Measurements from ENCODE around the gene MAP3K20. TPM values are rescaled to one million over a fixed set of nuclear protein-coding genes. Genes with fewer than 3 reads are reported as not detected.

Gene MAP3K20
- total and polyA plus RNA-seq, 2 of the 8 experiments (the other 6 are each of a cell fraction or from before 2014, with no cell fraction given): 3.1 to 11.1 TPM

GRCh38 chr2:173037245-173038120, 38.2 kb upstream of the MAP3K20 start:
- ChIA-PET POLR2A (ENCODE audit: partially characterized antibody) (no interaction called here), CTCF (ENCODE audit: partially characterized antibody) (interaction anchor here (0.5 to 2.1 kb wide), 5 partner anchors 10 to 713 kb away, joined by 3 to 11 read pairs (median 5); no protein-coding TSS in a partner anchor)
- no peak overlapping the region for H3K4me3 ChIP-seq (ENCODE audit: extremely low read depth in 1 of 4, insufficient read depth in 2 of 4, low read depth in 3 of 4, low read length in 4 of 4)
- H3K27ac ChIP-seq (ENCODE audit: low read depth, low read length): no peak overlapping the region
- no peaks in the 10 kb centered on the region for H3K23me2 ChIP-seq (ENCODE audit: low read depth, low read length)
- H4K5ac ChIP-seq (ENCODE audit: insufficient read length, low read depth, low read length): no peak overlapping the region
- H3K4ac ChIP-seq (replicated peaks; ENCODE audit: insufficient read length, low read depth, low read length): no peak overlapping the region
- no peak overlapping the region for H2BK12ac ChIP-seq (ENCODE audit: low read depth, low read length)
- H2BK20ac ChIP-seq (ENCODE audit: low read length): no peak overlapping the region
- H3K79me2 ChIP-seq (ENCODE audit: control insufficient read depth in 1 of 2, insufficient read depth in 2 of 2, low read length in 2 of 2): no peaks in the 10 kb centered on the region
- H2BK15ac ChIP-seq (ENCODE audit: low read length): no peak overlapping the region
- H4K8ac ChIP-seq (ENCODE audit: extremely low read depth, insufficient read depth, low read length): no peak overlapping the region
- H3K14ac ChIP-seq (ENCODE audit: insufficient read length): no peak overlapping the region
- H3K36me3 ChIP-seq (ENCODE audit: control insufficient read depth in 2 of 4, insufficient read depth in 4 of 4, low read length in 3 of 4): no peaks in the 10 kb centered on the region
- H2BK120ac ChIP-seq (replicated peaks; ENCODE audit: low read depth, low read length): no peak overlapping the region
- H4K91ac ChIP-seq (replicated peaks; ENCODE audit: insufficient read length, low read length): no peak overlapping the region
- H3K9ac ChIP-seq (replicated peaks in 1 of 4; ENCODE audit: extremely low read depth in 1 of 4, low read depth in 3 of 4, low read length in 3 of 4): no peak overlapping the region
- H3K9me3 ChIP-seq (ENCODE audit: insufficient read depth in 2 of 2, low read depth in 1 of 2, low read length in 1 of 2): no peaks in the 10 kb centered on the region
- no peak overlapping the region for H2BK5ac ChIP-seq (ENCODE audit: low read depth, low read length)
- H3K18ac ChIP-seq (ENCODE audit: extremely low read depth, low read length): no peak overlapping the region
- FAIRE-seq (no peak), DNase-seq (ENCODE audit: low read depth in 1 of 2, low spot score in 2 of 2) (no peak)
- H3K23ac ChIP-seq (ENCODE audit: insufficient read length): no peak overlapping the region
- no peak overlapping the region for H2AK5ac ChIP-seq (ENCODE audit: low read depth, low read length)
- no peak overlapping the region for H2AFZ ChIP-seq (ENCODE audit: low read length)
- no peaks in the 10 kb centered on the region for H3K79me1 ChIP-seq (ENCODE audit: low read depth, low read length)
- WGBS, 2 experiments (ENCODE audit: extremely low coverage in 1 of 2, insufficient coverage in 1 of 2, insufficient read length in 1 of 2, insufficient replicate concordance in 2 of 2, low coverage in 1 of 2, low lambda C conversion rate in 2 of 2, missing lambda C conversion rate in 1 of 2): 92% methylated on average over 12 of the region's 12 CpGs; no CpG with 5 or more reads in 1 of the 2 experiments
- no peak overlapping the region for H3K56ac ChIP-seq (replicated peaks; ENCODE audit: insufficient read length, low read depth, low read length)
- H3K27me3 ChIP-seq (replicated peaks in 1 of 4; ENCODE audit: control insufficient read depth in 3 of 4, extremely low read depth in 1 of 4, insufficient read depth in 3 of 4, low read length in 3 of 4): no peaks in the 10 kb centered on the region
- no peak overlapping the region for H3K4me2 ChIP-seq (ENCODE audit: insufficient read depth in 1 of 2, low read depth in 2 of 2, low read length in 2 of 2)
- TF ChIP-seq FOSL1 (IDR thresholded peaks at IDR 0.05; ENCODE audit: insufficient read depth, low read depth, low read length) (no peak), RFX5 (IDR thresholded peaks at IDR 0.05; ENCODE audit: borderline replicate concordance, low read depth, low read length) (no peak)
- TF ChIP-seq, protein P1, sequence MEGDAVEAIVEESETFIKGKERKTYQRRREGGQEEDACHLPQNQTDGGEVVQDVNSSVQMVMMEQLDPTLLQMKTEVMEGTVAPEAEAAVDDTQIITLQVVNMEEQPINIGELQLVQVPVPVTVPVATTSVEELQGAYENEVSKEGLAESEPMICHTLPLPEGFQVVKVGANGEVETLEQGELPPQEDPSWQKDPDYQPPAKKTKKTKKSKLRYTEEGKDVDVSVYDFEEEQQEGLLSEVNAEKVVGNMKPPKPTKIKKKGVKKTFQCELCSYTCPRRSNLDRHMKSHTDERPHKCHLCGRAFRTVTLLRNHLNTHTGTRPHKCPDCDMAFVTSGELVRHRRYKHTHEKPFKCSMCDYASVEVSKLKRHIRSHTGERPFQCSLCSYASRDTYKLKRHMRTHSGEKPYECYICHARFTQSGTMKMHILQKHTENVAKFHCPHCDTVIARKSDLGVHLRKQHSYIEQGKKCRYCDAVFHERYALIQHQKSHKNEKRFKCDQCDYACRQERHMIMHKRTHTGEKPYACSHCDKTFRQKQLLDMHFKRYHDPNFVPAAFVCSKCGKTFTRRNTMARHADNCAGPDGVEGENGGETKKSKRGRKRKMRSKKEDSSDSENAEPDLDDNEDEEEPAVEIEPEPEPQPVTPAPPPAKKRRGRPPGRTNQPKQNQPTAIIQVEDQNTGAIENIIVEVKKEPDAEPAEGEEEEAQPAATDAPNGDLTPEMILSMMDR (IDR thresholded peaks at IDR 0.05; ENCODE audit: control extremely low read depth in 1 of 3, insufficient read depth in 1 of 3, low read depth in 1 of 3, low read length in 3 of 3): no peak
- H3K4me1 ChIP-seq (replicated peaks in 1 of 4; ENCODE audit: control insufficient read depth in 3 of 4, insufficient read depth in 4 of 4, low read length in 3 of 4): no peaks in the 10 kb centered on the region
- H4K20me1 ChIP-seq (replicated peaks in 1 of 2; ENCODE audit: control insufficient read depth in 1 of 2, insufficient read depth in 2 of 2, low read length in 2 of 2): no peaks in the 10 kb centered on the region

All from H1 (cell line).